Mesothelial cell of epicardium (in vitro differentiated cells): ENCODE measurements around the gene FIGNL2. TPM values are rescaled to one million over a fixed set of nuclear protein-coding genes. Genes with fewer than 3 reads are reported as not detected.

Experiments
- DNase-seq, 2 experiments: peaks; one replicate each; pipeline ENCODE4 v3.0.0; 2021; ENCODE audit warnings: low spot score in 2 of 2; ENCODE audit not compliant: unreplicated experiment in 2 of 2
- H3K27ac Mint-ChIP-seq: 2 replicates; pipeline ENCODE4 v1.8.0; 2021; ENCODE audit warnings: mixed read lengths
- H3K27me3 Mint-ChIP-seq: 2 replicates; pipeline ENCODE4 v1.8.0; 2021; ENCODE audit warnings: low read depth, mixed read lengths
- H3K36me3 Mint-ChIP-seq: 2 replicates; pipeline ENCODE4 v1.8.0; 2021; ENCODE audit warnings: mixed read lengths
- H3K4me1 Mint-ChIP-seq: 2 replicates; pipeline ENCODE4 v1.8.0; 2021; ENCODE audit warnings: mixed read lengths
- H3K4me3 Mint-ChIP-seq: 2 replicates; pipeline ENCODE4 v1.8.0; 2021; ENCODE audit warnings: mild to moderate bottlenecking, moderate library complexity, mixed read lengths
- H3K9me3 Mint-ChIP-seq: 2 replicates; pipeline ENCODE4 v1.8.0; 2021; ENCODE audit warnings: mixed read lengths
- total RNA-seq: library from RNA; stranded (reverse); gene quantifications from 3 replicates; pipeline ENCODE4 v1.2.1, GENCODE V29; 2021
- TF ChIP-seq, protein P1 (sequence below): fragments of 200-600 bp; sonication (generic); IDR thresholded peaks from one replicate; pipeline ENCODE4 v1.5.0; 2021; ENCODE audit warnings: antibody characterized with exemption; ENCODE audit not compliant: unreplicated experiment

FIGNL2 gene
- total RNA-seq, 1 donor from 2014 or later = 5.2 TPM

DNA sequence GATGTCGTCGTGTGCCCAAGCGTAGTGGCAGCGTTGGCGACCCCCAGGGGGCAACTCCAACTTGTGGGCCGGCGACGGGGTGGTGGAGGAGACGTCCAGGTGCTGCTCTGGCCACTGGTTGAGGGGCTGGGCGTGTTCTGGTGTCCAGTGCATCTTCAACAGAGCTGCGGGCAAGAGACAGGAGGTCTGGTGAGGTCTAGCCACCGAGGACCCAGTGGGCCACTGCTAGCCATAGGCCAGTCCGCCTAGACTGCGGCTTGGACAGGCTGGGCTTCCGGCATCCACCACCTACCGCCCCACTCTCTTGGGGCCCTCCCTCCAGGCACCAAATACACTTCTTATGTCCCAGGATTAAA, 26.3 kb downstream of the FIGNL2 start:
- TF ChIP-seq, protein P1, sequence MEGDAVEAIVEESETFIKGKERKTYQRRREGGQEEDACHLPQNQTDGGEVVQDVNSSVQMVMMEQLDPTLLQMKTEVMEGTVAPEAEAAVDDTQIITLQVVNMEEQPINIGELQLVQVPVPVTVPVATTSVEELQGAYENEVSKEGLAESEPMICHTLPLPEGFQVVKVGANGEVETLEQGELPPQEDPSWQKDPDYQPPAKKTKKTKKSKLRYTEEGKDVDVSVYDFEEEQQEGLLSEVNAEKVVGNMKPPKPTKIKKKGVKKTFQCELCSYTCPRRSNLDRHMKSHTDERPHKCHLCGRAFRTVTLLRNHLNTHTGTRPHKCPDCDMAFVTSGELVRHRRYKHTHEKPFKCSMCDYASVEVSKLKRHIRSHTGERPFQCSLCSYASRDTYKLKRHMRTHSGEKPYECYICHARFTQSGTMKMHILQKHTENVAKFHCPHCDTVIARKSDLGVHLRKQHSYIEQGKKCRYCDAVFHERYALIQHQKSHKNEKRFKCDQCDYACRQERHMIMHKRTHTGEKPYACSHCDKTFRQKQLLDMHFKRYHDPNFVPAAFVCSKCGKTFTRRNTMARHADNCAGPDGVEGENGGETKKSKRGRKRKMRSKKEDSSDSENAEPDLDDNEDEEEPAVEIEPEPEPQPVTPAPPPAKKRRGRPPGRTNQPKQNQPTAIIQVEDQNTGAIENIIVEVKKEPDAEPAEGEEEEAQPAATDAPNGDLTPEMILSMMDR = no peak
- Mint-ChIP-seq H3K4me1 (peaks cover 19% of the 10 kb centered on the region), H3K9me3 (no peaks in the 10 kb centered on the region), H3K27me3 (no peaks in the 10 kb centered on the region), H3K27ac (no peak overlapping the region), H3K36me3 (no peaks in the 10 kb centered on the region), H3K4me3 (peak overlapping the region; percentile 65)
- DNase-seq = no peak

DNA sequence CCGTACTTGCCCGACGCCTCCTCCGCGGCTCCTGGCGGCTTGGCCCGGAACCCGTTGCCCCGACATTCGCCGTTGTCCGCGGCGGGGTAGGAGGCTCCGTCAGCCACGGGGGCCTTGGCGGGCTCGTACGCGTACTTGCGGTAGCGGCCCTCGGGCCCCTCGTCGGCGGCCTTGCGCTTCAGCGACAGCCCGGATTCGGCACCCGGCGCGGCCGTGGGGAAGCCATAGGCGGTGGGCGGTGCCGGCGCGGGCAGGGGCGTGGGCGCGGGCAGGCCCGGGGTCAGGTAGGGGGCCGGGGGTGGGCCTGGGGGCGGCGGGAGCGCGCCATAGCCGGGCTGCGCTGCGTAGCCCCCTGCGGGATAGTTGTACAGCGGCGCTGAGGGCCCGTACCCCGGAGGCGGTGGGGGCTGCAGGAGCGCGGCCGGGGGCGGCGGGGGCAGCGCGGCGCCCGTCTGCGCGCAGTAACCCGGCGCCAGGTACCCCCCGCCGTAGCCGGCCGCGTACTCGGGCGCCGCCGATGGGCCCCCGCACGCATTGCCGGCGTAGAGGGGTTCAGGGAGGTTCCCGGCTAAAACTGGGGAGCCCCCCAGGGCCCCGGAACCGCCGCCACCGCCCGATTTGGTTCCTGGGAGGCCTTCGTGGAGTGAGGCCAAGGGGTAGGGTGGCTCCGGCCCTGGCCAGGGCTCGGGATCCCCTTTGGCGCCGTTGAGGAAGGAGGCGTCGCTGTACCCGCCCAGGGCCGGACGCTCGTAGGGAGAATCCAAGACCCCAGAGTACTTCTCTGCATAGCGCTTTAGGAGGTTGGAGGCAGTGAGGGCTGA, 26.9 kb downstream of the FIGNL2 start:
- Mint-ChIP-seq H3K36me3 (no peaks in the 10 kb centered on the region), H3K9me3 (no peaks in the 10 kb centered on the region), H3K4me1 (peaks cover 21% of the 10 kb centered on the region), H3K27ac (no peak overlapping the region), H3K4me3 (peak overlapping the region; percentile 65), H3K27me3 (no peaks in the 10 kb centered on the region)
- DNase-seq = no peak
- TF ChIP-seq, protein P1 = no peak

DNA sequence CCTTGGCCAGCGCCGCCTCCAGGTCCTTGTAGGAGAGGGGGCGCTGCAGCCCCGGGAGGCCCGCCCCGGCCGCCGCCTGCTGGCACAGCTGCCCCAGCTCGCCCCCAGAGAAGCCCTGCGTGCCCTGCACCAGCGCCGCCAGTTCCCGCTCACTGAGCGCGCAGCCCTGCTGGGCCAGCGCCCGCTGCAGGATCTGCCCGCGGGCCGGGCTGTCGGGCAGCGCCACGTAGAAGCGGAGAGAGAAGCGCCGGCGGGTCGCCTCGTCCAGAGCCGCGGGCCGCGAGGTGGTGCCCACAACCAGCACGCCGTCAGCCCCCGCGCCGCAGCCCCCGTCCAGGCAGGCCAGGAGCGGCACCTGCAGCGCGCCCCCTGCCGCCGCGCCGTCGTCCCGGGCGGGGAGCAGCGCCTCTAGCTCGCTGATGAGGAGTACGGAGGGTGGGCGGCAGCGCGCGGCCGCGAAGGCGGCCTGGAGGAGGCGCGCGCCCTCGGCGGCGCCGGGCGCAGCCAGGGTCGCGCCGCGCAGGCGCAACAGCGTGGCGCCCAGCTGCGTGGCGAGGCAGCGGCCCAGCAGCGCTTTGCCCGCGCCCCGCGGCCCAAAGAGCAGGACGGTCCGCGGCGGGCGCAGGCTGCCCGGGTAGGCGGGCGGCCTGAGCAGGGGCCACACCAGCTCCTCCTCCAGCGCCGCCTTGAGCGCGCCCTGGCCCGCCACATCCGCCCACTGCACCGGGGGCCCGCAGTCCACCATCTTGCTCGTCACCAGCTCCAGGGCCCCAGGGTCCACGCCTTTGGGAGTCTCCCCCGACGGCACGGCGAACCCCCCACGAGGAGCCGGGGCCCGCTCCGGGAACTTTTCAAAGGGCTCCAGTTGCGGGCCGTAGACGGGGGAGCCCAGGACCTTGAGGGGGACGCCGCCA, 27.7 kb downstream of the FIGNL2 start:
- peaks cover 21% of the 10 kb centered on the region for H3K4me1 Mint-ChIP-seq
- peak; percentile 66 to 81 for DNase-seq
- no peak overlapping the region for H3K27ac Mint-ChIP-seq
- H3K4me3 Mint-ChIP-seq = peak overlapping the region; percentile 43
- H3K27me3 Mint-ChIP-seq = peaks cover 3% of the 10 kb centered on the region
- TF ChIP-seq, protein P1 = no peak
- no peaks in the 10 kb centered on the region for H3K36me3 Mint-ChIP-seq
- H3K9me3 Mint-ChIP-seq = no peaks in the 10 kb centered on the region

DNA sequence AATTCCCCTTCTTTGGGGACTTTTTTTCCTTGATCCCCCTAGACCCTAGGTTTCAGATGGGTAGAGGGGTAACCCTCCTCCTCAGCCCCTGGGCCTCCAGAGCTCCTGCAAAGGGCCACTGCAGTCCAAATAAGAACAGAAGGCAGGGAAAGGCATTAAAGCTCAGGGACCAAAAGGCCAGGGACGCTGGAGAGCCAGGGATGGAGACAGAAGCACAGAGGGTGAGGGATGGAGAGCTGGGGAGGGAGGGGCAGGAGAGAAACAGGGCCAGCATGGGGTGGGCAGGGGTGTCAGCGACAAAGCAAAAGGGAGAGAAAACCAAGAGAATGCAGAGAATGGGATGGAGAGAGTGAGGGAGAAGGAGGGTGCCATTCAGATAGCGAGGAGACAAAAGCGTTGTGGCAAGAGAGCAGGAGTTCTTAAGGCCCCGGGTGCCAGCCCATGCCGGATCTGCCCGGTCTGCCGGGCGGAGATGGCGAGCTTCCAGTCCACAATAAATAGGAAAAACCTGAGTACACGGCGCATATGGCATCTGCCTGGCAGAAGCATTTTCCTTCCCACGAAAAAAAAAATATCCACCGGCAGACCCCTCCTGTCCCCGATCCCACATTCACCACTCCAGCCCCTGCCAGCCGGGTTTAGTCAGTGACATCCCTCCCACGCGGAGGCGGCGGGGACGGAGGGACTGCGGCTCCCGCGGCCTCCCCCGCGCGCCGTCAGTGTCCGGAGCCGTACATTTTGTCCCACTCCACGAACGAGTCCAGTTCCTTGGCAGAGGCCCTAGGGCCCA, 28.6 kb downstream of the FIGNL2 start:
- peak overlapping the region; percentile 22 for H3K4me3 Mint-ChIP-seq
- H3K27ac Mint-ChIP-seq = peak overlapping the region; percentile 71
- DNase-seq = no peak
- TF ChIP-seq, protein P1 = no peak
- H3K36me3 Mint-ChIP-seq = no peaks in the 10 kb centered on the region
- H3K4me1 Mint-ChIP-seq = peaks cover 28% of the 10 kb centered on the region
- no peaks in the 10 kb centered on the region for H3K9me3 Mint-ChIP-seq
- peaks cover 11% of the 10 kb centered on the region for H3K27me3 Mint-ChIP-seq

DNA sequence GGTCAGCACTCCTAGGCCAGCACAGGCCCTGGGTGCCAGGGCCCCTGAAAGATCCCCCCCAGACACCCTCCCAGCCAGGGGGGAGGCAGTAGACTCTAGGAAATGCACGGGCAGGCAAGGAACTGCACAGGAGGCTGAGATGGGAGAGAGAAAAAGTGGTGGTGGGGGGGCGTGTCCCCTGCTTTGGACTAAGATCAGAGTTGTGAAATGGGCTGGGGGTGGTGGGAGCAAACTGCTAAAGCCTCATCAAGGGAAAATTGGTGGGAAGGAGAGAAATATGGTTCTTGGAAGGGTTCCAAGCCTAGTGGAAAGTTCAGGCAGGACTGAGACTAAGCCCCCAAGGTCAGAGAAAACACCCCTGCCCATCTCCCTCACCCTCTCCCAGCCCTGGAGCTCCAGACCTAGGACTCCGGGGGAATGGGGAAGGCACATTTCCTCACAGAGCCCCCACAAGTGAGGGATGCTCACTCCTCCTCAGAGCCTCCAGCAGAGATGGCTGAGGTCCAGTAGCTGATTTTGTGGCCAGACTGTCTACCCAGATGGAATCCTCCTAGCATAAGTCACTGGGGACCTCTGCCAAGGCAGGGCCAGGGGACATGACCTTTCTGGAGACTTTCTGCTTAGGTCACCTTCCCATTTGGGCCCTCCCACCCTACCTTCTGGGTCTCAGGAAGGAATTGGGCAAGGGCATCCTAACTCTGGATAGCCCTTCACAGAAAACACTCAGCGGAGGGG, 29.8 kb downstream of the FIGNL2 start:
- Mint-ChIP-seq H3K27ac (no peak overlapping the region), H3K36me3 (no peaks in the 10 kb centered on the region), H3K27me3 (peaks cover 15% of the 10 kb centered on the region), H3K9me3 (no peaks in the 10 kb centered on the region), H3K4me1 (peaks cover 28% of the 10 kb centered on the region), H3K4me3 (no peak overlapping the region)
- TF ChIP-seq, protein P1 = no peak
- no peak for DNase-seq
